CD14-positive monocyte (primary cell): ENCODE results near the gene ELF4. TPM values are rescaled to one million over a fixed set of nuclear protein-coding genes. Genes with fewer than 3 reads are reported as not detected.

Source experiments
- DNase-seq, 3 donors: peaks; one replicate each; pipeline ENCODE4 v3.0.0-alpha.2; 2011 to 2022
- H2AFZ ChIP-seq: 2 replicates; pipeline ENCODE4 v1.6.0; 2012; ENCODE audit warnings: mild to moderate bottlenecking, low read depth, low read length, inconsistent platforms; ENCODE audit not compliant: insufficient read depth, poor library complexity, severe bottlenecking
- H3K27ac ChIP-seq, 2 donors: 1 replicate in 1 of 2; 2 replicates in 1 of 2; pipeline ENCODE4 v1.5.1; 2012 to 2013; ENCODE audit warnings: low read length in 2 of 2, control low read depth in 1 of 2, inconsistent platforms in 1 of 2, low read depth in 1 of 2, mild to moderate bottlenecking in 1 of 2
- H3K27me3 ChIP-seq, 2 donors: one replicate each; pipeline versions ENCODE4 v1.6.0 to v1.6.1; 2011 to 2013; ENCODE audit warnings: low read length in 2 of 2; ENCODE audit not compliant: control insufficient read depth in 2 of 2, insufficient read depth in 2 of 2
- H3K36me3 ChIP-seq, 2 donors: replicated peaks in 1 of 2; 1 replicate in 1 of 2; 2 replicates in 1 of 2; pipeline versions ENCODE4 v1.5.1 to v1.6.1; 2012 to 2013; ENCODE audit warnings: low read length in 2 of 2, control low read depth in 1 of 2, inconsistent platforms in 1 of 2, mild to moderate bottlenecking in 1 of 2; ENCODE audit not compliant: insufficient read depth in 2 of 2, control insufficient read depth in 1 of 2
- H3K4me1 ChIP-seq, 2 donors: 1 replicate in 1 of 2; 2 replicates in 1 of 2; pipeline versions ENCODE4 v1.5.1 to v1.6.1; 2012 to 2013; ENCODE audit warnings: low read length in 2 of 2, control low read depth in 1 of 2, inconsistent platforms in 1 of 2, mild to moderate bottlenecking in 1 of 2, moderate library complexity in 1 of 2; ENCODE audit not compliant: insufficient read depth in 2 of 2, control insufficient read depth in 1 of 2
- H3K4me2 ChIP-seq: replicated peaks from 2 replicates; pipeline ENCODE3; 2012; ENCODE audit warnings: low read length, moderate library complexity, mild to moderate bottlenecking; ENCODE audit not compliant: poor library complexity, severe bottlenecking; ENCODE audit errors: extremely low read depth
- H3K4me3 ChIP-seq, 3 experiments: fragments of 200-600 bp in 1 of 3; sonication (generic) in 1 of 3; replicated peaks in 1 of 3; 1 replicate in 2 of 3; 2 replicates in 1 of 3; pipeline ENCODE4 v1.5.1; 2011 to 2013; ENCODE audit warnings: low read length in 3 of 3, mild to moderate bottlenecking in 3 of 3, control low read depth in 2 of 3, low read depth in 2 of 3, inconsistent platforms in 1 of 3, moderate library complexity in 1 of 3
- H3K79me2 ChIP-seq: 2 replicates; pipeline ENCODE4 v1.6.0; 2012; ENCODE audit warnings: mild to moderate bottlenecking, control low read depth, inconsistent platforms, low read length, moderate library complexity; ENCODE audit not compliant: insufficient read depth
- H3K9ac ChIP-seq: 2 replicates; pipeline ENCODE4 v1.6.0; 2017; ENCODE audit warnings: low read length, mild to moderate bottlenecking; ENCODE audit not compliant: insufficient read depth, poor library complexity, severe bottlenecking
- H3K9me3 ChIP-seq, 2 donors: replicated peaks in 1 of 2; 1 replicate in 1 of 2; 2 replicates in 1 of 2; pipeline versions ENCODE4 v1.5.1 to v1.6.1; 2012 to 2013; ENCODE audit warnings: low read length in 2 of 2, control low read depth in 1 of 2; ENCODE audit not compliant: control insufficient read depth in 1 of 2, insufficient read depth in 1 of 2
- H4K20me1 ChIP-seq: 2 replicates; pipeline ENCODE4 v1.6.0; 2012; ENCODE audit warnings: mild to moderate bottlenecking, low read length, control low read depth, moderate library complexity; ENCODE audit not compliant: insufficient read depth
- H3K27ac Mint-ChIP-seq, 7 donors: one replicate each; pipeline ENCODE4 v1.8.0; 2020; ENCODE audit warnings: mild to moderate bottlenecking in 7 of 7, mixed read lengths in 7 of 7, moderate library complexity in 6 of 7, inconsistent platforms in 2 of 7
- H3K27me3 Mint-ChIP-seq, 3 donors: one replicate each; pipeline ENCODE4 v1.8.0; 2021 to 2022; ENCODE audit warnings: low read depth in 3 of 3, mild to moderate bottlenecking in 3 of 3, mixed read lengths in 3 of 3, moderate library complexity in 3 of 3, inconsistent platforms in 1 of 3
- H3K36me3 Mint-ChIP-seq, 2 donors: one replicate each; pipeline ENCODE4 v1.8.0; 2020; ENCODE audit warnings: mixed read lengths in 2 of 2, inconsistent platforms in 1 of 2, mild to moderate bottlenecking in 1 of 2
- H3K4me1 Mint-ChIP-seq: one replicate; pipeline ENCODE4 v1.8.0; 2020; ENCODE audit warnings: mild to moderate bottlenecking, mixed read lengths
- H3K4me3 Mint-ChIP-seq, 2 donors: one replicate each; pipeline ENCODE4 v1.8.0; 2020; ENCODE audit warnings: mild to moderate bottlenecking in 2 of 2, mixed read lengths in 2 of 2, moderate library complexity in 1 of 2
- H3K9me3 Mint-ChIP-seq, 7 donors: one replicate each; pipeline ENCODE4 v1.8.0; 2020 to 2022; ENCODE audit warnings: mixed read lengths in 7 of 7, mild to moderate bottlenecking in 6 of 7, moderate library complexity in 6 of 7, inconsistent platforms in 2 of 7
- WGBS: methylation state at CpG from one replicate; pipeline ENCODE4 v1.1.5; 2013; ENCODE audit warnings: missing lambda C conversion rate; ENCODE audit not compliant: insufficient coverage; 5-methylcytosine and 5-hydroxymethylcytosine counted together
- intact Hi-C, 2 donors: fragments of 100-400 bp; cut with micrococcal nuclease; formaldehyde crosslinking; loops; one replicate each; pipeline versions ENCODE4 v1.15.0 to v1.15.1; 2023
- polyA plus RNA-seq, 3 donors: library from polyadenylated mRNA; depleted of rRNA in 1 of 3; unstranded in 2 of 3; stranded (reverse) in 1 of 3; fragments of 300-500 nt in 2 of 3; fragments of >200 nt in 1 of 3; fragmentation: Illumina TruSeq in 2 of 3; gene quantifications; 1 replicate in 2 of 3; 2 replicates in 1 of 3; pipeline ENCODE4 v1.2.3, GENCODE V29; 2012 to 2021
- TF ChIP-seq, protein P1 (sequence below): fragments of 200-600 bp; IDR thresholded peaks from one replicate; pipeline ENCODE4 v1.8.0; 2022; ENCODE audit warnings: antibody characterized with exemption, mild to moderate bottlenecking

The ELF4 gene
- polyA plus RNA-seq, 3 donors, result 10.4 to 68.6 (median 20.5) TPM

DNA sequence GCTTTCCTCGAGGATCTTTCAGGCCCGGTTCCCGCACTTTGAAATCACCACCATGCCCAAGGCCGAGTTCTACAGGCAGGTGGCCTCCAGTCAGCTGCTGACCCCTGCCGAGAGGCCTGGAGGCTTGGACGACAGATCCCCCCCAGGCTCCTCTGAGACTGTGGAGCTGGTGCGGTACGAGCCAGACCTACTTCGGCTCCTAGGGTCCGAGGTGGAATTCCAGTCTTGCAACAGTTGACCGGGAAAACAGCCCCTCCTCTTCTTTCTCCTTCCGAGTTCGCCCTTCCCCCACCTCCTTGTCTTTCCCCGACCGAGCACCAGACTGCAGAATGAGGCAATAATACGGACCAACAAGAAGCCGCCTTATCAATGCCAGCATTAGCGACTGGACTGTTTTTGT lies 54.4 kb downstream of the ELF4 start:
- no peak for DNase-seq
- H3K27ac Mint-ChIP-seq, result no peak overlapping the region
- H3K9me3 ChIP-seq, result no peaks in the 10 kb centered on the region
- H4K20me1 ChIP-seq, result no peaks in the 10 kb centered on the region
- H3K79me2 ChIP-seq, result no peaks in the 10 kb centered on the region
- H3K4me3 ChIP-seq, result no peak overlapping the region
- H3K4me3 Mint-ChIP-seq, result no peak overlapping the region
- no peak overlapping the region for H3K27ac ChIP-seq
- peaks cover 7% of the 10 kb centered on the region for H3K4me1 Mint-ChIP-seq
- no peak overlapping the region for H3K9ac ChIP-seq
- TF ChIP-seq, protein P1, sequence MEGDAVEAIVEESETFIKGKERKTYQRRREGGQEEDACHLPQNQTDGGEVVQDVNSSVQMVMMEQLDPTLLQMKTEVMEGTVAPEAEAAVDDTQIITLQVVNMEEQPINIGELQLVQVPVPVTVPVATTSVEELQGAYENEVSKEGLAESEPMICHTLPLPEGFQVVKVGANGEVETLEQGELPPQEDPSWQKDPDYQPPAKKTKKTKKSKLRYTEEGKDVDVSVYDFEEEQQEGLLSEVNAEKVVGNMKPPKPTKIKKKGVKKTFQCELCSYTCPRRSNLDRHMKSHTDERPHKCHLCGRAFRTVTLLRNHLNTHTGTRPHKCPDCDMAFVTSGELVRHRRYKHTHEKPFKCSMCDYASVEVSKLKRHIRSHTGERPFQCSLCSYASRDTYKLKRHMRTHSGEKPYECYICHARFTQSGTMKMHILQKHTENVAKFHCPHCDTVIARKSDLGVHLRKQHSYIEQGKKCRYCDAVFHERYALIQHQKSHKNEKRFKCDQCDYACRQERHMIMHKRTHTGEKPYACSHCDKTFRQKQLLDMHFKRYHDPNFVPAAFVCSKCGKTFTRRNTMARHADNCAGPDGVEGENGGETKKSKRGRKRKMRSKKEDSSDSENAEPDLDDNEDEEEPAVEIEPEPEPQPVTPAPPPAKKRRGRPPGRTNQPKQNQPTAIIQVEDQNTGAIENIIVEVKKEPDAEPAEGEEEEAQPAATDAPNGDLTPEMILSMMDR, result no peak
- peaks cover 6 to 8% of the 10 kb centered on the region in 2 donors for H3K4me1 ChIP-seq
- H3K36me3 Mint-ChIP-seq, result peaks cover 32 to 44% of the 10 kb centered on the region in 2 donors
- peaks cover 0 to 7% (median 3%) of the 10 kb centered on the region in 3 donors for H3K27me3 Mint-ChIP-seq
- peaks cover 34 to 44% of the 10 kb centered on the region in 2 donors for H3K36me3 ChIP-seq
- no peak overlapping the region for H2AFZ ChIP-seq
- H3K4me2 ChIP-seq, result no peak overlapping the region
- intact Hi-C loops, result no loop called here
- WGBS, result 94% methylated on average over 7 of the region's 18 CpGs
- peaks cover 0 to 1% (median 0%) of the 10 kb centered on the region in 7 donors for H3K9me3 Mint-ChIP-seq
- H3K27me3 ChIP-seq, result no peaks in the 10 kb centered on the region

DNA sequence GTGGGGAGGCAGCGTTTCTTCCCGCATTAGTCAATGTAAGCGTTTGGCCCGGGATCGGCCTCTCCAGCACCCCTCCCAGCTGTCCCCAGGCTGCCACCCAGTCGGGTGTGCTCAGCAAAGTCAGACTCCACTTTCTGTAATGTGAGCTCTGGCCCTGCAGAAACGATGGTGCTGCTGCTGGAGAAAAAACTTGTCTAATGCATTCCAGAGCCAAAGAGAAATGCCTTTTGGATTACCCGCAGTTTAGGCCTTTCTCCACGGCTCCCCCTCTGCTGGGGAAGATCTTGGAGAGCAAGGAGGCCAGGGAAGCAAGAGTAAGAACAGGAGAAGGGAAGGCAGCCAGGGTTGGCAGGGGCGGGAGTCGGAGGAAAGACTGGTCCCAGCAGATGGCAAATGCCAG lies 55.2 kb downstream of the ELF4 start:
- Histone ChIP-seq H3K27me3 (no peaks in the 10 kb centered on the region), H3K36me3 (peaks cover 39 to 52% of the 10 kb centered on the region in 2 donors), H4K20me1 (no peaks in the 10 kb centered on the region), H3K79me2 (no peaks in the 10 kb centered on the region), H3K27ac (no peak overlapping the region), H3K4me1 (peaks cover 3 to 6% of the 10 kb centered on the region in 2 donors), H2AFZ (no peak overlapping the region), H3K4me2 (no peak overlapping the region), H3K9ac (no peak overlapping the region), H3K4me3 (no peak overlapping the region), H3K9me3 (no peaks in the 10 kb centered on the region)
- peaks cover 5% of the 10 kb centered on the region for H3K4me1 Mint-ChIP-seq
- no peak overlapping the region for H3K27ac Mint-ChIP-seq
- intact Hi-C loops, result no loop called here
- TF ChIP-seq, protein P1, result no peak
- peaks cover 0 to 1% (median 0%) of the 10 kb centered on the region in 7 donors for H3K9me3 Mint-ChIP-seq
- H3K27me3 Mint-ChIP-seq, result peaks cover 0 to 7% (median 3%) of the 10 kb centered on the region in 3 donors
- no peak for DNase-seq
- H3K4me3 Mint-ChIP-seq, result no peak overlapping the region
- 83% methylated on average over 1 of the region's 11 CpGs for WGBS
- H3K36me3 Mint-ChIP-seq, result peaks cover 37 to 50% of the 10 kb centered on the region in 2 donors
